HG03175 (cell line): ENCODE results near the gene DNAL1.
"Not testable (repeated sequence)": the region's sequence is repeated elsewhere in the genome, so short reads cannot be mapped to it uniquely, and the experiment has no call there.

Experiments used
- ATAC-seq: cut with Tn5 transposase; IDR thresholded peaks from one replicate; pipeline ENCODE4 v1.9.1; 2021; ENCODE audit warnings: mild to moderate bottlenecking, moderate library complexity; ENCODE audit not compliant: unreplicated experiment

The DNAL1 gene

GRCh38 chr14:73696466-73697400 lies 51.9 kb downstream of the DNAL1 start:
- ATAC-seq: peak; percentile 84

- peak; percentile 45 for ATAC-seq
Observed at GRCh38 chr14:73700325-73700724, 55.5 kb downstream of the DNAL1 start.

DNA sequence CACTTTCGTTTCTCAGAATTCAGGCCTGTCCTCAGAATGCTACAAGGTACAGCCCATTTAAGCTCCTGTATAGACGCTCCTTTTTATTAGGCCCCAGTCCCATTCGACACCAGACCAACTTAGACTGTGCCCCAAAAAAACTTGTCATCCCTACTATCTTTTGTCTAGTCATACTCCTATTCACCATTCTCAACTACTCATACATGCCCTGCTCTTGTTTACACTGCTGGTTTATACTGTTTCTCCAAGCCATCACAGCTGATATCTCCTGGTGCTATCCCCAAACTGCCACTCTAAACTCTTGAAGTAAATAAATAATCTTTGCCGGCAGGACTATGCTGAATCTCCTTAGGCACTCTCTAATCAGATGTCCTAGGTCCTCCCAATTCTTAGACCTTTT lies 63.3 kb downstream of the DNAL1 start:
- ATAC-seq: not testable (repeated sequence)

GRCh38 chr14:73709904-73710469 lies 65.2 kb downstream of the DNAL1 start:
- no peak for ATAC-seq

GRCh38 chr14:73710737-73711136 lies 66.0 kb downstream of the DNAL1 start:
- ATAC-seq: no peak

DNA sequence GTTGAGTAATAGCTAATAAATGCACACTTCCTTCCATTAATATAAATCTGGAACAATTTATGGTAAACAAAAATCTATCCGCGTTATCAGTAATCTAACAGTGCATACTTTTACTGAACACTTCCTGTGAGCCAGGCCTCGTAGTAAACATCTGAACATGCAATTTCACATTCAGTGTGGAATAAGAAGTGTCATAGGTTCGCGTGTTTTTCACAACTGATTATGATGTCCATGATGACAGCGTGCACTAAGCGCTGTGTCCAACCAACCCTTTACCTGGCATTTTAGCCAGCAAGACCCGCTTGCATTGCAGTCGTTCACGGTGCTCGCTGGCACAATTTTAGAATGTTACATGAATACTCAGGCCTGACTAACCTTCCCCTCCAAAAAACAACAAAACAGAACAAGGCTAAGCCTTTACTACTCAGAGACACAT lies 67.3 kb downstream of the DNAL1 start:
- ATAC-seq: no peak

GRCh38 chr14:73712540-73713180 lies 67.9 kb downstream of the DNAL1 start:
- ATAC-seq: no peak

DNA sequence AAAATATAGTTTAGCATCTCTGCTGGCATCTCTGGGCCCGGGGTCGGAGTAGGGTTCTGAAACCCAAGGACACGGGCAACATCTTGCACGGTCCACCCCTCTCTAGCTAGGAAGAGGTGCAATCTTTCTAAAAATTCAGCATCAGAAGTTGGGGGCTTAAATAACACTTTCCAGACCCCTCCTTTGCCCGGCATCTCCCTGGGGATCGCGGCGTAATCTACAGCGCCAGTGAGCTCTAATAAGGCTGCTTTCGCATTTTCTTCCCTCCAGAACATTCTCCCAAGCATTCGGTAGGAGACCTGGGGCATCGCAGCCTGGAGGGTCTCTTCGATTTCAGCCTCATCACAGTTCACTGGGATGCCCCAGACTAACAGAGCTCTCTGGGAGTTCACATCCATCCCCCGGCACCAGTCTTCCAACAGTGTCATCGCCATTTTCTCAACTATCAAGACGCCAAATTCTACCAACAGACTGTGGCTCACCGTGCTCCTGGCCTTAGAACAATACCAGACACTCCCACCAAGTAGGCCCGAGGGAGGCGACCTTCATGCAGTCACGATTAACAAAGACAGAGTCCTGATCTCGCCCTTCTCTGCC lies 68.5 kb downstream of the DNAL1 start:
- no peak for ATAC-seq

GRCh38 chr14:73713803-73714655 lies 69.2 kb downstream of the DNAL1 start, which contains the start of gene PNMA1:
Gene PNMA1, minus strand, starts transcription at chr14:73714384. Its CDS starts 745 bp downstream, at chr14:73713639.
- peak; percentile 76 for ATAC-seq

DNA sequence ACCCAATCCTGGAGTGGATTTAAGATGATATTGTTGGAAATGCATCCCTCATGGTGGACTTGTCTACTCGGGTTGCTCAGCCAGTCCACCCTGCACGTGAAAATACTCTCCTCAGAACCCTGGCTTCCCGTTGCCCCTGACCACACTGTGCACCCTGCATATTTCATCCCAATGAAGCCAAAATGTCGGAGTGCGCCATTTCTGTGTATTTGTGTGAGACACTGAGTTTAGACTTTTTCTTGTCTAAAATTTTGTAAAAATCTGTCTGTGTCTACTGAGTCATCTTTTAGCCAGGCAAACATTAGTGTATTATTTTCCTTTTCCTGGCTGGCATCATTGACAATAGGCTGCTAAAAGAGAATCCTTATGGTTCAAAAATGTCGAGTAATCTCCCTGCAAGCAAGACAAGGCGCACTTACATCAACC lies 69.9 kb downstream of the DNAL1 start:
- peak; percentile 4 for ATAC-seq

DNA sequence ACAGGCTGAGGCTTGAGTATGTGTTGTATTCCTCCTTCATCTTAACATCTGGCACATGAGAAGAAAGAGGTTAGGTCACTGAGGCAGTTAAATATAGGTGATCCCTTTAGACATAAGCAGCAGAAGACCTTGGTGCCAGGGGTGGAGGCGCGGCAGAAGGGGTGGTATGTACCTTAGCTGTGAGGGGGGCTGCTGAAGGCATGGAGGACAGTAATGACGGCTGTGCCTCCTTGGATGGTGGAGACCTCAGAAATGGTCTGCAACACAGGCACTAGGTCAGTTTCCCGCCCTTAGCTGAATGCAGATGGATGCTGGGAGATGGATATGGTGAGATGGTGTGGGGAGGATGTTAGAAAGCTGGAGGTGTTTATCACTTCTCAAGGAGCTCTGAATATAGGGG lies 70.9 kb downstream of the DNAL1 start:
- ATAC-seq: no peak

- ATAC-seq: no peak
Observed at GRCh38 chr14:73717266-73717665, 72.5 kb downstream of the DNAL1 start.

DNA sequence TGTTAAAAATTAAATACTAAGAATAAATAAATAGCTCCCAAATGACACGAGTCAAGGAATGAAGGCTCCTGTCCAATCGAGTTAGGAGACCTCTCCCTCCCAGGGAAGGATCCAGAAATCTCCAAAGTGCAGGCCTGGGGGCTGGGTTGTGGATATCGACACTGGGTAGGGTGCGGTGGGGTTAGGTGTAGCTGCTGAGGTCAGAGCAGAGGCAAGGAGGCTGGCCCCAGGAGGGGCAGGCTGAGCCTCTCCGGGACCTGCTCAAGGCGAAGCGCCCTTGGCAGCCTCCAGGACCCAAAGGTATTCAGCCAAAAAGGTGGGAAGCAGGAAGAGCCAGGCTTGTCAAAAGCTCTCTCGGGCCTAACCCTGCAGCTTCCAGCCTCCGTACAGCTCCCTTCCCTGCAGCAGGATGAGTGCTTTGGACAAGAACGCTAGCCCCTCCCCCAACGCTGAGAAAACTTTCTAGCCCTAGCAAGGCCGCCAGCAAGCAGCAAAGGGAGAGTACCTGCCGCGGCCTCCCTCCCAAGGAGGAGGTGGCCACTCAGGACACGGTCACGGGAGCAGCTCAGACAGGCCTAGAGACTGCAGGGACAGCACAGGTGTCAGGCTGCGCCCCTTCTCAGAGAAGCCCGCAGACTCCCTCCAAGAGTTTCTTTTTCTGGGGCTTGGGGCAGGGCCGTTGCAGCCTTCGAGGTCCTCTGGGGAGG lies 73.1 kb downstream of the DNAL1 start:
- no peak for ATAC-seq

- no peak for ATAC-seq
Observed at GRCh38 chr14:73718418-73719251, 73.8 kb downstream of the DNAL1 start.

DNA sequence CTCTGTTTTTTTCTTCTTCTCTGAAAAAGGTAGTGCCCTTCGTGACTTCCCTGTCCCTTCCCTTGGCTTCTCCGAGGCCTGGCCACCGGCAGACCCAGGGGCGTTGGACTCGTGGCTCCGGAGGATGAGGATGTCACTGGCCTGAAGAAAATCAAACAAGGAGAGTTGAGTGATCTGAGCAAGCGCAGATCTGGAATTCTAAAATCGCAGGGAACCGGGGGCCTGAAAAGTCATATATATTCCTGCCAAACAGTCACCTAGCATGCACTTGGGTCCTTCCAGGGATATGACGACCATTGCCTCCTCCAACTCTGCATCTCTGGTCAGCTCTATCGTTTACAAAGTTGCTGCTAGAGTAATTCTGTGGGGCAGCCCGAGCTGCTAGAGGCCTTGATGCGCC lies 74.6 kb downstream of the DNAL1 start:
- ATAC-seq: no peak

DNA sequence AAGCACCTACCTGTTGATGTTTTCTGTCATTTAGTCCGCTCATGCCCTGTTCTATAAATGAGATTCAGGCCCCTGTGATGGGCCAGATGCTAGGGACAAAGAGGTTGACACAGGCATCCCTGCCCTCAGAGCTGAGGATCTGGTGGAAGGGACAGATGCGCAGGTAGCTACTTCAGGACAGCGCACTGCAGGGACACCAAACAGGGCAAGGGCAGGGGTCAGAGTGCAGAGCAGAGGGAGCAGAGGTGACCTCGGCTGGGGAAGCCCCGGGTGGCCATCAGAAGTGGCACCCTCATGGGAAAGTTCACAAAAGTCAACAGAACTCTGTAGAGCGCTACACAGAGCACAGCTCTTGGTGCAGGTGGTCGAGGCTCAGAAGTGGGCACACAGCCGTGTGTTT lies 75.0 kb downstream of the DNAL1 start:
- ATAC-seq: no peak

GRCh38 chr14:73720636-73721035 lies 75.8 kb downstream of the DNAL1 start:
- no peak for ATAC-seq

- ATAC-seq: no peak
Observed at GRCh38 chr14:73721101-73721821, 76.5 kb downstream of the DNAL1 start.
